AG08395 (cell line): ENCODE measurements around the gene JAM3.
"Not testable (repeated sequence)": the region's sequence is repeated elsewhere in the genome, so short reads cannot be mapped to it uniquely, and the experiment has no call there.

Experiments used
- DNase-seq: peaks from one replicate; pipeline ENCODE4 v3.0.0; 2012; ENCODE audit warnings: mixed read lengths, low spot score

JAM3 gene

GRCh38 chr11:134181707-134182106 is 112.8 kb downstream of the JAM3 start:
- peak; percentile 55 for DNase-seq

GRCh38 chr11:134188092-134188491 is 119.2 kb downstream of the JAM3 start:
- not testable (repeated sequence) for DNase-seq

- no peak for DNase-seq
Measured at GRCh38 chr11:134196756-134197155, 127.9 kb downstream of the JAM3 start.

- no peak for DNase-seq
Measured at GRCh38 chr11:134199531-134199930, 130.7 kb downstream of the JAM3 start.

GRCh38 chr11:134200688-134201087 is 131.8 kb downstream of the JAM3 start:
- DNase-seq, result no peak
